IMR-90 (cell line): ENCODE measurements around the gene SORBS1.

ENCODE experiments used
- BHLHE40 ChIP-seq: fragments of 150-350 bp; IDR thresholded peaks from 2 replicates; pipeline ENCODE4 v1.6.1; 2016; ENCODE audit warnings: mild to moderate bottlenecking, low read depth, low read length
- CEBPB ChIP-seq: IDR thresholded peaks from 2 replicates; pipeline ENCODE4 v1.6.1; 2012; ENCODE audit warnings: low read depth, low read length, improper control_type of control experiment
- CHD1 ChIP-seq: IDR thresholded peaks from 2 replicates; pipeline ENCODE4 v1.6.1; 2012; ENCODE audit warnings: low read depth, low read length, improper control_type of control experiment
- MAFK ChIP-seq: IDR thresholded peaks from 2 replicates; pipeline ENCODE4 v1.6.1; 2012; ENCODE audit warnings: low read depth, low read length, improper control_type of control experiment
- MAZ ChIP-seq: IDR thresholded peaks from 2 replicates; pipeline ENCODE4 v1.6.1; 2012; ENCODE audit warnings: low read depth, mild to moderate bottlenecking, low read length, improper control_type of control experiment, moderate library complexity, borderline replicate concordance
- MXI1 ChIP-seq: IDR thresholded peaks from 2 replicates; pipeline ENCODE4 v1.6.1; 2012; ENCODE audit warnings: low read depth, mild to moderate bottlenecking, low read length, moderate library complexity, borderline replicate concordance
- POLR2A ChIP-seq: IDR thresholded peaks from 2 replicates; pipeline ENCODE4 v1.6.1; 2012; ENCODE audit warnings: mild to moderate bottlenecking, low read depth, low read length
- RAD21 ChIP-seq: IDR thresholded peaks from 2 replicates; pipeline ENCODE4 v1.6.1; 2012; ENCODE audit warnings: low read length, improper control_type of control experiment
- RCOR1 ChIP-seq: IDR thresholded peaks from 2 replicates; pipeline ENCODE4 v1.6.1; 2012; ENCODE audit warnings: mild to moderate bottlenecking, low read length, improper control_type of control experiment; ENCODE audit not compliant: insufficient replicate concordance
- RFX5 ChIP-seq: IDR thresholded peaks from 2 replicates; pipeline ENCODE4 v1.8.0; 2012; ENCODE audit warnings: low read depth, mild to moderate bottlenecking, low read length, moderate library complexity
- TF ChIP-seq, protein P1 (sequence below): conservative IDR thresholded peaks from 2 replicates; pipeline ENCODE4 v1.5.1; 2012; ENCODE audit warnings: mild to moderate bottlenecking, low read depth, low read length, improper control_type of control experiment
- TF ChIP-seq, protein P2 (sequence below): fragments of 150-350 bp; IDR thresholded peaks from 2 replicates; pipeline ENCODE4 v1.6.1; 2017; ENCODE audit warnings: mild to moderate bottlenecking, antibody characterized with exemption, low read length, low read depth
- TF ChIP-seq, protein P3 (sequence below): fragments of 150-350 bp; IDR thresholded peaks from 2 replicates; pipeline ENCODE4 v1.6.1; 2016; ENCODE audit warnings: low read depth, mild to moderate bottlenecking, low read length, moderate library complexity, borderline replicate concordance

DNA sequence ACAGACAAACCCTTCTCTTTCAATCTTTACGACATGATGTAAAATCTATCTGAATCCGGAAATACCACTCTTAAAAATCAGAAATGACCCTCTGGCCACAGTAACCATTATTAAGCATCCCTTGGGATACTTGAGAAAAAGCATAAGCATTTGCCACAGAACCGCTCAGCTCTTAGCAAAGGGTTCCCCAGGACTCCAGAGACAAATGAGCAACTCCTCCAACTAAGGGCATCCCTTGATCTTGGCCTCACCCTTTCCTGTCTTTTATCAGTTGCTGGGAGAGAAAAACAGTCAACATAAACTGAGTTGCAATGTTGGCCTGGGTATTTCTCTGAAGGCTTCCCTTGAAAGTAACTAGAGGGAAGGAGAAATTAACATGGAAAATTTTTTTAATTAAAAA is 273.9 kb downstream of the SORBS1 start:
- TF ChIP-seq BHLHE40 = no peak
- TF ChIP-seq, protein P1, sequence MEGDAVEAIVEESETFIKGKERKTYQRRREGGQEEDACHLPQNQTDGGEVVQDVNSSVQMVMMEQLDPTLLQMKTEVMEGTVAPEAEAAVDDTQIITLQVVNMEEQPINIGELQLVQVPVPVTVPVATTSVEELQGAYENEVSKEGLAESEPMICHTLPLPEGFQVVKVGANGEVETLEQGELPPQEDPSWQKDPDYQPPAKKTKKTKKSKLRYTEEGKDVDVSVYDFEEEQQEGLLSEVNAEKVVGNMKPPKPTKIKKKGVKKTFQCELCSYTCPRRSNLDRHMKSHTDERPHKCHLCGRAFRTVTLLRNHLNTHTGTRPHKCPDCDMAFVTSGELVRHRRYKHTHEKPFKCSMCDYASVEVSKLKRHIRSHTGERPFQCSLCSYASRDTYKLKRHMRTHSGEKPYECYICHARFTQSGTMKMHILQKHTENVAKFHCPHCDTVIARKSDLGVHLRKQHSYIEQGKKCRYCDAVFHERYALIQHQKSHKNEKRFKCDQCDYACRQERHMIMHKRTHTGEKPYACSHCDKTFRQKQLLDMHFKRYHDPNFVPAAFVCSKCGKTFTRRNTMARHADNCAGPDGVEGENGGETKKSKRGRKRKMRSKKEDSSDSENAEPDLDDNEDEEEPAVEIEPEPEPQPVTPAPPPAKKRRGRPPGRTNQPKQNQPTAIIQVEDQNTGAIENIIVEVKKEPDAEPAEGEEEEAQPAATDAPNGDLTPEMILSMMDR = no peak
- TF ChIP-seq CEBPB = no peak
- TF ChIP-seq POLR2A = no peak
- TF ChIP-seq, protein P2, sequence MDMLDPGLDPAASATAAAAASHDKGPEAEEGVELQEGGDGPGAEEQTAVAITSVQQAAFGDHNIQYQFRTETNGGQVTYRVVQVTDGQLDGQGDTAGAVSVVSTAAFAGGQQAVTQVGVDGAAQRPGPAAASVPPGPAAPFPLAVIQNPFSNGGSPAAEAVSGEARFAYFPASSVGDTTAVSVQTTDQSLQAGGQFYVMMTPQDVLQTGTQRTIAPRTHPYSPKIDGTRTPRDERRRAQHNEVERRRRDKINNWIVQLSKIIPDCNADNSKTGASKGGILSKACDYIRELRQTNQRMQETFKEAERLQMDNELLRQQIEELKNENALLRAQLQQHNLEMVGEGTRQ = no peak
- no peak for TF ChIP-seq MAZ
- no peak for TF ChIP-seq MAFK
- TF ChIP-seq RAD21 = no peak
- TF ChIP-seq MXI1 = no peak
- TF ChIP-seq CHD1 = no peak
- no peak for TF ChIP-seq RCOR1
- no peak for TF ChIP-seq RFX5
- TF ChIP-seq, protein P3, sequence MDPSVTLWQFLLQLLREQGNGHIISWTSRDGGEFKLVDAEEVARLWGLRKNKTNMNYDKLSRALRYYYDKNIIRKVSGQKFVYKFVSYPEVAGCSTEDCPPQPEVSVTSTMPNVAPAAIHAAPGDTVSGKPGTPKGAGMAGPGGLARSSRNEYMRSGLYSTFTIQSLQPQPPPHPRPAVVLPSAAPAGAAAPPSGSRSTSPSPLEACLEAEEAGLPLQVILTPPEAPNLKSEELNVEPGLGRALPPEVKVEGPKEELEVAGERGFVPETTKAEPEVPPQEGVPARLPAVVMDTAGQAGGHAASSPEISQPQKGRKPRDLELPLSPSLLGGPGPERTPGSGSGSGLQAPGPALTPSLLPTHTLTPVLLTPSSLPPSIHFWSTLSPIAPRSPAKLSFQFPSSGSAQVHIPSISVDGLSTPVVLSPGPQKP = no peak
